HG03575 (cell line): ENCODE results near the gene DOCK8.

ENCODE experiments used
- ATAC-seq: cut with Tn5 transposase; IDR thresholded peaks from one replicate; pipeline ENCODE4 v1.9.1; 2021; ENCODE audit not compliant: unreplicated experiment, insufficient number of reproducible peaks, low FRiP score; ENCODE audit errors: extremely low read depth

Gene DOCK8

DNA sequence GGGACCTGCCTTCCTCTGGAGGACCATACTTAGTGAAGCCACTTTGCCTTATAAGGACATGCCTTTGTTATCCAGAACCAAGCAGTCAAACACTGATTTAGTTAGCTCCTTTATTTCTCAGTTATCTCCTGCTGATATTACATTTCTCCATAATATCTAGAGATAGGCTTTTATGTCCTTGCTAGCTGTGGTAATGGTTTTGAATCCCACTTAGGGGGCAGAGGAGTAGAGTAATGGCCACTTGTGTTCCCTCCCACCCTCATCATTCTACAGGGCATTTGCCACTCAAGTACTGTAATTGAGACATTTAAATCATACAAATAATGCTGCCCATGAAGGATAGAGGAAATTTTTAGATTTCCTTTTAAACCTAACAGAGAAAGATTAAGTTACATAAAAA lies 80.9 kb downstream of the DOCK8 start:
- no peak for ATAC-seq

DNA sequence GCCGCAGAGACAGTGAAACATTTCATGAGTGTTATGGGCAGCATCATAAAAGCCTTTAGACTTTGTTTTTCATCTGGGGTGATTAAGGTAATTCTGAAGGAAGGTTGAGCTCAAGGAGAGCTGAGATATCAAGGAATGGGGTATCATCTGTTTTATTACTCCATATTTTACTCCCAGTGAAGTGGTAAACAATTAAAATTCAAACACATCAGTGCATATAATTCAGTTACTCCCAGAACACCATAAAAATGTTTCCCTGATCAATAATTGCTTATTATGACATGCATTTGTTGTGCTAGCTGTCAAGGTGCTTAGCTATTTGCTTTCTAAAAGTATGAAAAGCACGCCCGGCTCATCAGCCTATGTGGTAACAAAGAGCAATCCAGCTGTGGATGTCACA lies 81.7 kb downstream of the DOCK8 start:
- ATAC-seq = no peak

DNA sequence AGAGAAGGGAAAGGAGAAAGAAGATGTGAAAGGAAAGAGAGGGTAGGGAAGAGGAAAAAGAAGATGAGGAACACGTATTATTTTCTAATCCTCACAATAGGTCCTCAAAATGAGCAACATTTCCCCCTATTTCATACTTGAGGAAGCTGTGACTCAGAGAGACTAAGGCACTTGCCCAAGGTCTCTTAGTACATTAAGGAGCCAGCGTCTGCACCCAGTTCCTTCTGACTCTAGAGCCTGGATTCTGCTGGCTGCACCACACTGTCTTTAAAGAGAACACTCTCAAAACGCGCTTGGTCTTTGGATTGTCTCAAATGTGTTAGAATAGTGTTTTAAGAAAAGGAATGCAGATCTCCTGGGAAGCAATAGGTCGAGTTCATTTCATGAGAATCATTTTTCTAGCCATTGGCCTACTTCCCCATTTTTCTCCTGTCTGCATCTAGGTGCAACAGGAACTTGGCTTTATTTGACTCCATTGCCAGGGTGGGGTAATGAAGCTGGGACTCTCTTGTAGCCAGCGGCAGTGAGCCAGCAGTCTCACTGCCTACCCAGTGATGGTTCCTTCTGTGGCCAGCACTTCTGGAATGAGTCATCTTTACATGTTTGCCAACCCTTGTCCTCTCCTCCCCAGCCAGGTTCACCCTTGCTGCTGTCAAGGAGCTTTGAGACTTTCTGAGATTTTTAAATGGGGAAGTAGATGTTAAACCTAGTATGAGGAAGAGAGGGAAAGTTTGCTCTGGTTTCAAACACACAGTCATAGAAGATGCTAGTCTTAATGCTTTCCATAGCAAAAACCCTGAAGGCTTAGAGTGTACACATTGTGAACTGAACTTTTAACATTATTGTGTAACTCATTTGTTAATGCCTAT lies 82.7 kb downstream of the DOCK8 start:
- peak; percentile 76 for ATAC-seq

DNA sequence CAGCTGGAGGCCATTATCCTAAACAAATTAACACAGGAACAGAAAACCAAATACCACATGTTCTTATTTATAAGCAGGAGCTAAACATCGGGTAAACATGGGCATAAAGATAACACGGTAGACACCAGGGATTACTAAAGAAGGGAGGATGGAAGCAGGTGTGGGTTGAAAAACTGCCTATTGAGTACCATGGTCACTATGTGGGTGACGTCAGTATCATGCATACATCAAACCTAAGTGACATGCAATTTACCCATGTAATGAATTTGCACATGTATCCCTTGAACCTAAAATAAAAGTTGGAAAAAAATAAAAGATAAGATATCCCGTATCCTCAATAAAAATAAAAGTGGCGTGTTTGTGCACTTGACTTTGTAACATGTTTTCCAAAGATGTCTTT lies 88.8 kb downstream of the DOCK8 start:
- no peak for ATAC-seq

DNA sequence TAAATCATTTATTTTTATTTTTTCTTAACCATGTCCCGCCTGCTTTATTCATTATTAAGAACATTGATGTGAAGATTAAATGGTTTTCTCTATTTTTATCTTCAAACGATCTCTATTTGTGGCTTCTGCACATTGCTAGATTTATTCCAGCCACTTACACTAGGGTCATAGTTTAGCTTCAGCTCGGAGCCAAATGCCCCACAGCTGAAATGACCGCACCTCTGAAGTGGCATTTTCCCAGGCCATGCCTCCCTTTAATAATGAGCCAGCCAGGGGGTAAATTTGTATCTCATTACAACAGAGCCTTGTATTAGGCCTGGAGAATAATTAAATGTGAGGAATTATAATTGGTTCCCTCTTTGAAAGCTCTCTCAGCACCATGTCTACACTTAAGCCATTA lies 89.4 kb downstream of the DOCK8 start:
- no peak for ATAC-seq

DNA sequence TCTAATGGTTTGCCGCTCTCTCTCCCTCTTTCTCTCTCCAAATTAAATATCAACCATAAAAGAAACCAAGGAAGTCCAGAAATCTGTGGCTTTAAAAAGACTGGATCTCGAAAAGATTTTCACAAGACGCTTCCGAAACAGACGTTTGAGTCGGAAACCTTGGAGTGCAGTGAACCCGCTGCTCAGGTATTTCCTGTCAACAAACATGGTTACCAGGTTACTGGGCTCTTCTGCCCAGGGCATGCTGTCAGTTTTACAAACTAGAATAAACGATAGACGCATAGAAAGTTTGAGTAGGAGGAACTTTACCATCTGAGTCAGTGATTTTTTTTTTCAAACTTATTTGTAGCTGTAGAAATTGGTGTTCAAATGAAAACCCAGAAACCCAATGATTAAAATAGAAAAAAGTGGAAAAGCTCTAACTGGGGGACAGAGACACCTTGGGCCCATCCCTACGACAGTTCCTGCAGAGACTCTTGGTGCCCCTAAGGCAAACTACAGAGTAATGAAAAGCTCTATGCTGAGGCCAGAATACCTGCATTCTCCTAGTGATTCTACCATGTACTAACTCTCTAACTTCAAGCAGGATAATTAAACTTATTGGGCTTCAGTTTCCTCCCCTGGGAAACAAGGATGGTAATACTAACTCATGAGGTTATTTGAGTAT lies 90.0 kb downstream of the DOCK8 start:
- ATAC-seq = no peak

DNA sequence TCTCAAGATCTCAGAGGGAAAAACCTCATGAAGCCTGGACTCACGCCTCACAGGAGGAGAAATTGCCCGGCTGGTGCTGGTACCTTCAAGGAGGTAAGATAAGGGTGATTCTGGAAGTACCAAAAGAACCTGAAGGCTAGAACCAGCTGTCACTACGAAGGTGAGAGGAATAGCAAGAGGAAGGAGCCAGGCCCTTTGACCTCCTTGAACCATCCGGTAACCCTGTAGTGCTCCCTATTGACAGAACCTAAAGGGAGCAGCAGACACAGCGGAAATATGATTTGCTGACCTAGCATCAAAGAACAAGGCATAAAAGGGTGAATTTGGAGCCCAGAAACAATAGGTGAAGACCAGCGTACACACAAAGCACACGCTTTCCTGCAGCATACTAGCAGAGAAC lies 92.2 kb downstream of the DOCK8 start:
- no peak for ATAC-seq

DNA sequence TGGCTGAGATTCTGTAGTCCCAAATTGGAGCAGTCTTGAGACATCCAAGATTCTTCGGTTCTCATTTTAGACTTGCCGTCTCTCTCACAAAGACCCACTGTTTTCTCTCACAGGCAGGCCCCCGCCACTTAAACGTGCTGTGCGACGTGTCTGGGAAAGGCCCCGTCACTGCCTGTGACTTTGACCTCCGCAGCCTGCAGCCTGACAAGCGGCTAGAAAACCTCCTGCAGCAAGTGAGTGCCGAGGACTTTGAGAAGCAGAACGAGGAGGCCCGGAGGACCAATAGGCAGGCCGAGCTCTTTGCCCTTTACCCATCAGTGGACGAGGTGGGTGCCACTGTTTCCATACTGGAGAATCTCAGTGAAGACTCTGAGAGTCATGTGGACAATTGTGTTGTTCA lies 97.2 kb downstream of the DOCK8 start:
- ATAC-seq = no peak

DNA sequence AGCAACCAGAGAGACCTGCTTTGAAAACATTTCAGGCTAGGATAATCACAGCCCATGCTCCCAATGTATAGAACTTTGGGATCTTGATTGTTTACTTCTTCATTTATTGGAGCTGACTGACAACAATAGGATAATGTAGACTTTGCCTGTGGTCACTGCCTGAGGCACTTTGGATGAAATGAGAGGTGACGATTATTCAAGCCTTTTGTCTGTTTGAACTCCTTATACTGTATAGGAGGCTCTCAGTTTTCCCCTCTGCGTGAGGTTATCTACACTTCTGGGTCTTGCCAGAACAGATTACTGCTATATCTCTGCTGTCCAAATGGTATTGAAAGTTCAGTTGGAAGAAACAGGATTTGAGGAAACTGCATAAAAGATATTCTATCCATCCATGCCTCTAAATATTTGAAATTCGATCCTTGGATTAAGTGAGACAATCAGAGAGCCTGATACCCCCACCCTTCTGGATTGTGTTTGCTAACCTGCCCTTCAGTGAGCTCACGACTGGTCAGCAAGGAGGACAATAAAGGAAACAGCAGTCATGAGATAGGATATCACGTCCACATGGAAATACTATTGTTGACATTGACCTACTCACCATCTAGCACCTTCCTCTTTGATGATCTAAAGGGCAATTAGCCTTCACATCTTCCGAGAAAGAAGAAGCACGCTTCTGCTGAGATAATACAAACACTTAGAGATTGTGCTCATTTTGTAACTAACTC lies 98.1 kb downstream of the DOCK8 start:
- ATAC-seq = no peak

DNA sequence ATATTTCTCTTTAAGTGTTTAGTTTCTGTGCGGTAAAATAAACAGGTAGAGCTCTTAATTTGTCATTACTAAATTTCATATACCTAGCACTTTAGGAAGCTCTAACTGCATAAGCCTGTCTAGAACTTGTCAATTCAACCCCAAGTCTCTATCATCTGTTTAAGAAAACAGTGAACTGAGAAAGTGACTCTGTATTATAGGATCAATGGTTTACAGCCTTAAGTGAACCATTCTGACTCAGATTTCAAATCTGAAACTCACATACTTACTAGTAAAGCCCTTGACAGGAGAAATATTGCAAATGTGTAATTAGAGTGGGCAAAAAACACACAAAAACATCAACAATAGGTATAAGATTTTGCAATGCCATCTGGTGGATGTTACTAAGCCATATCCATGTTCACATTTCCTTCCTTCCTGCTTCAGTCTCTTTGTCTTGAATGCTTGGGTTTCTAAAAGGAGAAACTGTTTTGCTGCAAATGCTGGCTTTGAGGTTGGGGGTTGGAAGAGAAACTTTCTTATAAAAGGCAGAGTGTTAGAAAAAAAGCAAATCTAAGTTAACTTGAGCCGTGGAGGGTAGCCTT lies 101.8 kb downstream of the DOCK8 start:
- ATAC-seq = no peak

DNA sequence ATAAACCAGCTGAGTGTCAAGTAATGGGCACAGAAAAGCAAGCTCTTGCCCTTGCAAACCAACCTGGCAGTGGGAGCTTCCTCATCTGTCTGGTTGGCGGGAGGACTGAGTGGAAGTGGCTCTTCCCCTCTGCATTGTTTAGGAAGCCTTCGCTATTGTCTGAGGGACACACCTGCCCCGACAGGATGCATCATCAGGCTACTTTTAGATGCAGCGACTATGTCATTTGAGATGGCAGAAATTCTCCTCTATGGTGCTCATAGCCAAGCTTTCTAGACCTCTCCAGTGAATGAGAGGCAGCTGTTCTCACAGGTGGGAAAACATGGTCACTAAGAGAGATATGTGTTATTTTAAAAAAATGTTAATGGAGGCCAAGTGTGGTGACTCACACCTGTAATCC lies 104.0 kb downstream of the DOCK8 start:
- ATAC-seq = no peak

DNA sequence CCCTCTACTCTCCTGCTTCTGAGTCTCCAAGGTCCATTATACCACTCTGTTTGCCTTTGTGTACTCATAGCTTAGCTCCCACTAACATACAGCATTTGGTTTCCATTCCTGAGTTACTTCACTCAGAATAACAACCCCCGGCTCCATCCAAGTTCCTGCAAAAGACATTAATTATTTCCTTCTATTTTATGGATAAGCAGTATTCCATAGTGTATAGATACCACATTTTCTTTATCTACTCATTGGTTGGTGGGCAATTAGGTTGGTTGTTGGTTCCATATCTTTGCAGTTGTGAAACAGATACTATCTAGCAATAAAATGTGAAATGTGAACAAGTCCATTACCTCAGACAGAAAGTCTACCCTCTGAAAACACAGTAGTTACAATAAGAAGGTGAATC lies 110.3 kb downstream of the DOCK8 start:
- ATAC-seq = no peak

DNA sequence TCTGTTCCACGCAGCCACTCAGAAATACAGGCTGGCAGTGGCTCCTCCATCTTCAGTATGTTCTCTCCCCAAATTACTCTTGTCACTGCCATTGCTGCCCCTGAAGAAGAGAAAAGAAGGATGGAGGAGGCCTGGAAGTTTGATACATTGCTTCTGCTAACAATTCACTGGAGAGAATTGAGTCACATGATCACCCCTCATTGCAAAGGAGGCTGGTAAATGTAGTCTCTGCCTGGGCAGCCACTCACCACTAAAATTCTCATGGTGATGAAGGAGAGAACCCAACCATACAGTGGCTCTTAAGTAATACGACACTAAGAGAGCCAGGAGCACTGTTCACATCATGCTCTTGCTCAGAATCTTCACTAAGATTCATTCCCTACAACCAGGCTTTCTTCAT lies 112.0 kb downstream of the DOCK8 start:
- ATAC-seq = no peak

DNA sequence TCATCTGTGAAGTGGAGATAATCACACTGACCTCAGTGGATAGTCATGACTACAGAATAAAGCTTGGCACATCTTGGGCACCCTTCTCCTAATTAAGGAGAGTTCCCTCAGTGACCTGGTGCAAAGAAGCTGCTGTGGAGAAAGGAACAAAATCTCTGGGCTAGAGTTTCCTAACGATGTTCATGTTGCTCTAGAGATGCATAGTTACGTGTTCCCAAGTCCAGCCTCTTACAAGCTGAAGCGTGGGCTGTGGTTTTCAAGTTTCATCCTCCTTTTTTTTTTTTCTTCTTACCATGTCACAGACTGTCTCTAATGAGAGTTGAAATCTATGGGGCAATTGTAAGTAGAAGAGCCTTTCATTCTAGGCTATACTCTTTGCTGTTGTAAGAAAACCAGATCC lies 113.8 kb downstream of the DOCK8 start:
- no peak for ATAC-seq

DNA sequence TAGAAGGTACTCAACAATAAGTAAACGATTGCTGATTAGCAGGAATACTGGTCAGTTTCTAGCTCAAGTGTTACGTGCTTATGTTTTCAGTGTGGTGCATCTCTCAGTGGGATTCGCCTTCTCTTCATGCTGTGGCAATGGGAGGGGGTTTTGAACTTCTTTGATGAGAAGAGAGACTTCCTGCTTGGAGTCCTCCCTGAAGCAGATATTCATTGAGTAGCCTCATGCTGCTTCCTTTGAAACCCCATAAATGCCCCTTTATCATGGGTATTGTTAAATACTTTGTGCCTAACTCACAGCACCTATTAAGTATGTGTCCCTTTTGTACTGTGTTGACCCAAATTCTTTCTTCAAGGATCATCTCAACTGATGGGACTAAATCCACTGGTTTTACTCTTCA lies 116.5 kb downstream of the DOCK8 start:
- ATAC-seq = no peak

DNA sequence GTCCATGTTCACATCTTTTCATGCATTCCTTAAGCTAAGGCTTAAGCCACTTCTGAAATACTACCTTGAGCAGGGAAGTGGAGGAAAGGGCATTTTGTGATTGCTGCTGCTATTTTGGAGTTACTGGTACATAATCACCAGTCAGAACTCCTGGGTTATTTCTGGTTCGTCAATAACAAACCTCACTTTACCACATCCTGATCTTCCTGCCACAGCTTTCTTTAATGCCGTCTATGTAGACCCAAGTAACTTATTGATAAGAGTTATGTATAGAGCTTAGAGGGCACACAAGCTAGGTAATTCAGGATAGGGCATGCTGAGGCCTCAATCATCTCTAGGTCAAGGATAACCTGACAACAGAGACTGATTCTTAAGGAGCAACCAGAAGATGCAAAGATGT lies 120.7 kb downstream of the DOCK8 start:
- no peak for ATAC-seq

DNA sequence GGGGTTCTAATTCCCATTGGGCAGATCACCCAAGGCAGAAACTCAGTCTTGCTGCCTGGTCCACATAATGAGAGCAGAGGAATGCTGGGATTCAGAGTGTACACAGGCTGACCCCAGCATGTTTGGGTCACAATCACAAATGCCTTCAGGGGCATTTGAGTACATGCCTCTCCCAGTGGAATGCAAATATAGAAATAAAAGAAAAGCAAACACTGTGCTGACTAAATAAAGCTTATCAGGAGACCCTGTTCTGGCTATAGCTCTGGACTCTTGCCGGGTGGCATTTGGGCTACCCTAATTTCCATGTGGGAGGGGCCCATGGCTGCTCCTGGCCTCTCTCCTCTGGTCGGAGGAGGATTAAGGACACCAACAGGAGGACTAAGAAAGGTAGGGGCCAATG lies 121.4 kb downstream of the DOCK8 start:
- no peak for ATAC-seq

DNA sequence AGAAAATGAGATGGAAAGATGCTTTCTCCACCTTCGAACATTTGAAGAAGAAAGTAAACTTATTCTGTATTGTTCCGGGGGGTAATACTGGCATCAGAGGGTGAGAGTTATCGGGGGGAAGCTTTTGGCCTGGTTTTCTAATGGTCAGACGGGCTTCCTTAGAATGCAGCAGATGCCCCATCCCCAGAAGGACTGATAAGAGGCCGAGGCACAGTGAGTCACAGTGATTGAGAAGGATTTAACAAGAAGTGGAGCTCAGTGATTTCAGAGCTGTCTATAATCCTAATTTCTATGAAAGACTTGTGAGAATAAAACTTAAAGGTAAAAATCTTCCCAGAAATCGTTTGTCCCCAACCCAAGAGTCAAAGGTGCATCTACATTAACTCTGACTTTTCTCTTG lies 123.9 kb downstream of the DOCK8 start:
- no peak for ATAC-seq

DNA sequence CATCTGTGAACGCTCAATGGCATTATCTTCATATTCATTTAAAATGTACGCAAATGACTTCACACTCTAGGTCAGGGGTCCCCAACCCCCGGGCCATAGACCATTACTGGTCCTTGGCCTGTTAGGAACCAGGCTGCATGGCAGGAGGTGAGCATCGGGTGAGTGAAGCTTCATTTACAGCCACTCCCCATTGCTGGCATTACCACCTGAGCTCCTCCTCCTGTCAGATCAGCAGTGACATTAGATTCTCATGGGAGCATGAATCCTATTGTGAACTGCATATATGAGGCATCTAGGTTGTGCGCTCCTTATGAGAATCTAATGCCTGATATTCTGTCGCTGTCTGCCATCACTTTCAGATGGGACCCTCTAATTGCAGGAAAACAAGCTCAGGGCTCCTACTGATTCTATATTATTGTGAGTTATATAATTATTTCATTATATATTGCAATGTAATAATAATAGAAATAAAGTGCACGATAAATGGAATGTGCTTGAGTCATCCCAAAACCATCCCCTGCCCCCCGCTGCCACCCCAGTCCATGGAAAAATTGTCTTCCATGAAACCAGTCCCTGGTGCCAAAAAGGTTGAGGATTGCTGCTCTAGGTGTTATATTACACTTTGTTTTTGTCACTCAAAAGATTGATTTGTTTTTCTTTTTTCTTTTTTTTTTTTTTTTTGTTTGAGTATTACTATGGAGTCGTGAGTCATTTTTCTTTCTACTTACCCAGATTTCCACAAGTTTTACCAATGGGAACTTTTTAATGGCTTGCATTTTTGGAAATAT lies 127.2 kb downstream of the DOCK8 start:
- no peak for ATAC-seq
